GM19351 (cell line): ENCODE measurements around the gene DTX1.

Experiments used
- ATAC-seq: cut with Tn5 transposase; IDR thresholded peaks from one replicate; pipeline ENCODE4 v1.9.1; 2021; ENCODE audit warnings: mild to moderate bottlenecking, moderate library complexity; ENCODE audit not compliant: unreplicated experiment

DTX1 gene

GRCh38 chr12:113070117-113070906 is 13.8 kb downstream of the DTX1 start:
- peak; percentile 59 for ATAC-seq

DNA sequence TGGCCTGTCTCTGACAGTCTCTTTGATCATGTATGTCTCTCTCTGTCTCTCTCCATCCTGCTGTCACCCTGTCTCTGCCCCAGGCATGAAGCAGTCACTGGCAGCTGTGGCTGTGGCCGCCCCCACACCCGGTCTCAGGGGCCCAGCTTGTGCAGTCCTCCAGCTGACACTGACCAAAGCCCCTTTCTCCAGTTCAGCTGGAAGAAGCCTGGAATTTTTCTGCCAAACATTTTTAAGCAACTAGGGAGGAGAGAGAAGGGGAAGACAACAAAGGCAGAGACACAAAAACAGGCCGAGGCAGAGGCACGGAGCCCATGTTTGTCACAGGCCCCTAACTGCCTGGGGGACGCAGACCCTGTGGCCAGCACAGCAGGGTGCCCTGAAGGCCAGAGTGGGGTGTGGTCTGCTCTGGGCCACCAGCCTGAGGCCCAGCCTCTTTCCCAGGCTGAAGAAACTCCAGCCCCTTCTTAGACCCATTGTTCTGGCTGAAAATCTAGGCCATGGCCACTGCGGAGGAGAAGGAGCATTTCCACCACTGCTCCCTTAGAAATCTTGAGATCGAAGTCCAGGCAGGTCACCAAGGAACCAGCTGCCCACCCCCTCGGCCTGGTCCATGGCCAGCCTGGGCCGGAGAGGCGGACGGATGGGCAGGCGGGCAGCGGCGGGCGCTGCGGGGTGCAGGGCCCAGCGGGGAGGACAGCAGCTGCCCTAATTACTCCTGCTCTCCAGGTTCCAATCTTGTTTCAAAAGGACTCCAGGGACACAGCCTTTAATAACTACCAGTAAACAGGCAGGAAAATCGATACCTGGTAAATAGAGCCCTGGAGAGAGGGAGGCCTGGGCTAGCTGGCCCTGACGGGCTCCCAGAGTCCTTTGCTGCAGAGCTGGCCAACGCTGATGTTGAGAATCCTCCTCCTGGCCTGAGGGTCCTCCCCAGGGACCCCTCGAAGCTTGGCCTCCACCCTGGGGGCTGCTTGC is 14.9 kb downstream of the DTX1 start:
- no peak for ATAC-seq

GRCh38 chr12:113072136-113072535 is 15.6 kb downstream of the DTX1 start:
- ATAC-seq: no peak

- no peak for ATAC-seq
These were observed 17.1 kb downstream of the DTX1 start for GRCh38 chr12:113073586-113073985.

- ATAC-seq: peak; percentile 87
These were observed 18.7 kb downstream of the DTX1 start for GRCh38 chr12:113075137-113075683.

- ATAC-seq: no peak
These were observed 20.7 kb downstream of the DTX1 start for GRCh38 chr12:113077057-113077858.

- ATAC-seq: no peak
These were observed 21.3 kb downstream of the DTX1 start for GRCh38 chr12:113077859-113078255.

GRCh38 chr12:113081873-113082272 is 25.3 kb downstream of the DTX1 start:
- ATAC-seq: no peak

DNA sequence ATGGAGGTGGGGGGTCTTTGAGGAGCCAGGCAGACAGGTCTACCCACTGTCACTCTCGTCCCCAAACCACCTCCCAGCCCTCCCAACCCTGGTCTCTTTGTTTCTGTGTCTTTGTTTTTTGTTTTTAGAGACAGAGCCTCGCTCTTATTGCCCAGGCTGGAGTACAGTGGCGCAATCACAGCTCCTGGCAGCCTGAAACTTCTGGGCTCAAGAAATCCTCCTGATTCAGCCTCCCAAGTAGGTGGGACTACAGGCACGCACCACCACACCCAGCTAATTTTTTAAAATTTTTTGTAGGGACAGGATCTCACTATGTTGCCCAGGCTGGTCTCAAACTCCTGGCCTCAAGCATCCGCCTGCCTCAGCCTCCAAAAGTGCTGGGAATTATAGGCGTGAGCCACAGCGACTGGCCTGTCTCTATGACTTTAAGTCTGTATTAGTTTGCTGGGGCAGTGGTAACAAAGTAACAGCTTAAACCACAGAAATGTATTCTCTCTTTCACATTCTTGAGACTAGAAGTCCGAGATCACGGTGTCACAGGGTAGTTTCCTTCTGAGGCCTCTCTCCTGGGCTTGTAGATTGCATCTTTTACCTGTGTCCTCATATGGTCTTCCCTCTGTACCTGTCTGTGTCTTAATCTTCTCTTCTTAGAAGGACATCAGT is 26.1 kb downstream of the DTX1 start:
- peak; percentile 83 for ATAC-seq

DNA sequence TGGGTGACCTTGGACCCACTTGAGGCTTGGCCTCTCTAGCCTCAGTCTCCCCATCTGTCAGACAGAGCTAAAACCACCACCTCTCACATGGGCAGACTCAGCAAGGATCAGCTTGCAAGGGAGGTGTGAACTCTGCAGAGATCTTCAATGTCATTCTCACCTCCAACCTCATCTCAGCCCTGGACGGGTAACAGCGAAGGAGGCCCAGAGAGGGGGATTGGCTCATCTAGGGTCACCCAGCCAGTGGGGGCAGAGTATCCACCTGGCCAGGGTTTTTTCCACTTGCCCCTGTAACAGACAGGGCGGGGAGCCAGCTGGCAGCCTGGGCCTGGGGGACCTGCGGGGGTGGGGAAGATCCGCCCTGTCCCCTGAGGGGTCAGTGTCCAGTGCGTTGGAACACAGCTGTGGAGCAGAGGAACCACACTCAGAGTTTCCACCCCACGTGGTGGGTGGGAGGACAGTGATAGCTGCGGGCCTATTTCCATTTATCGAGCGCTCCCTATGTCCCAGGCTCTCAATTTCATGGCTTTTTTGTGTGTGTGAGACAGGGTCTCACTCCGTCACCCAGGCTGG is 27.4 kb downstream of the DTX1 start:
- no peak for ATAC-seq

GRCh38 chr12:113086249-113087164 is 30.0 kb downstream of the DTX1 start:
- ATAC-seq: no peak

DNA sequence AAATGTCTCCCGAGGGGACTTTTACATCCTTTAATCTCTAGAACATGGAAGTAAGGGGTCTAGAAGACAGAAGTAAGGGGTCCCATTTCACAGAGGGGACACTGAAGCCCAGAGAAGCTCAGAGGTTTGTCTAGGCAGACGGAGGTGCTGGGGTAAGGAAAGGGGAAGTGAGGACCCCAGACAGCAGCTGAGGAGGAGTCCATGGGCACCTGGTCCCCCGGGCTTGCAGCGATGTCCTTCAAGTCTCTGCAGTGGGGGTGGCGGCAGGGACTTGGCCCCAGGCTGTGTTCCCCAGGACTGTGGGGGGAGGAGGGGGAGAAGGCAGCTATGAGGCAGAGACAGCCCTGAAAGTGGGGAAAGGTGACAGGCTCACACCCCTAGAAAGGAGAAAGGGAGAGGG is 30.7 kb downstream of the DTX1 start:
- no peak for ATAC-seq

- ATAC-seq: no peak
These were observed 31.5 kb downstream of the DTX1 start for GRCh38 chr12:113088037-113088436.

DNA sequence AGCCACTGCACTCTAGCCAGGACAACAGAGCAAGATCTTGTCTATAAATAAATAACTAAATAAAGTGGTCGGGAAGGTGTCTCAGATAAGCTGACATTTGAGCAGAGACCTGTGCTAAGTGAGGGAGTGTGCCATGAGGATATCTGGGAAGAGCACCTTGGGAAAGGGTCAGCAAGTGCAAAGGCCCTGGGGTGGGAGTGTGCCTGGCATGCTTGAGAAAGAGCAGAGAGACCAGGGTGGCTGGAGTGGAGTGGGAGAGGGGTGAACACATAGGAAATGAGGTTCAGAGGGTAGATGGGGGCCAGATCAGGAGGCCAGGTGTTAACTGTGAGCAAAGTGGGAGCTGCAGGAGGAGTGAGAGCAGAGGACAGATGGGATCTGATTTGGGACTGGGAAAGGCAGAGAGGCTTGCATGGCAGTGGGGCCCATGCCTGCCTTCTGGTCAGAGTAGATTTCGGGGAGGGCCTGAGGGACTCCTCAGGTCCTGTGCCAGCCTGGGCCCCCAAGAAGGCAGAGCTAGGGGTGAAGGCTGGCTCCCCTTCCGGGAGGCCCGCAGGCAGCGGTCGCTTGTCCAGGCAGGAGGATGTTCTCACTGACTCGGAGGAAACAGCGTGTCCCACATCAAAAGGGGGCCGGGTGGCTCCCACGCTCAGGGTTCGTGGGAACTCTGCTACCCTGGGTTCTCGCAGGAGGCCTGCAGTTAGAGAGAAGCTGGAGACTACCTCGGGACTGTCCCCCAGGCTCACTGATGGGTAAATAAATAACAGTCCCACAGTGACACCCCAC is 32.6 kb downstream of the DTX1 start:
- ATAC-seq: no peak

DNA sequence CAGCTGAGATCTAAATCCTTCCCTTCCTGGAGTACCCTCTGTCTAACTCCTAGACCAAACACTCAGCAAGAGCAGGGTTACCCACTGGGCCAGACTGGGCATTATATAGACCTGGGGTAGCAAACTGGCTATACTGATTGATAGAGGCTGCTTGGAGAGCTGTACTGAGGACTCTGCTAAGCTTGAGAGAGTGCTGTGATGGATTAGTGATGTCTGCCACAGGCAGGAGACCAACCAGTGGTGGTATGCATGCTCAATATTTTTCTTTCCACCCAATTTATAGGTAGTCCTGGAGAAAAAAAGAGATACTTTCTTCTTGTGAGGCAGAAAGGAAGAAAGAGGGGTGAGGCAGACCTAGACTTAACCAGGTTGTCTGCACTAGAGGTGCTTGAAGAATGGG is 33.3 kb downstream of the DTX1 start:
- ATAC-seq: no peak

DNA sequence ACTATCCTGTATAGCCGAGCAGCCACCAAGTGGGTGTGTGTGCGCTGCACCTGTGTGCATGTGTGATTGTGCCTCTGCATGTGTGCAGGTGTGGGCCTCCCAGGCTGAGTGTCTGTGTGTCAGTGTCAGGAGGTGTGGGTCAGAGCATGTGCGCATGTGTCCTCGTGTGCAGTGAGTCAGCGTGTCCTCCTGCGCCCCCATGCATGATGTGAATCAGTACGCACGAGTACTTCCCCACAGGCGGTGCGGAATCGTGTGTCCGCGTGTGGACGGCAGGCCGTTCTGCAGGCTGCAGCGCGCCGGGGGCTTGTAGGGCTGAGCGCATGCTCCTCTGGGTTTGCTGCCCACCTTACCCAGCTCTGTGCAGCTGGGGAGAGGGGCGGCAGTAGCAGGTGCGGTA is 34.2 kb downstream of the DTX1 start:
- no peak for ATAC-seq

- ATAC-seq: no peak
These were observed 35.0 kb downstream of the DTX1 start for GRCh38 chr12:113091506-113091905.
